Karpas-422 (cell line): Measurements from ENCODE around the gene CATSPERE. TPM values are rescaled to one million over a fixed set of nuclear protein-coding genes. Genes with fewer than 3 reads are reported as not detected.

Experiments
- DNase-seq: peaks from one replicate; pipeline ENCODE4 v3.0.0-alpha.2; 2015
- H2AFZ ChIP-seq: fragments of 200-600 bp; sonication (generic); 2 replicates; pipeline ENCODE4 v1.6.1; 2014; ENCODE audit warnings: antibody characterized with exemption, low read length, mixed read lengths
- H3K27ac ChIP-seq: fragments of 200-600 bp; sonication (generic); 2 replicates; pipeline ENCODE4 v1.5.1; 2014; ENCODE audit warnings: mild to moderate bottlenecking, low read length, moderate library complexity
- H3K27me3 ChIP-seq: fragments of 200-600 bp; sonication (generic); 2 replicates; pipeline ENCODE4 v1.6.1; 2014; ENCODE audit warnings: low read length, mixed read lengths
- H3K36me3 ChIP-seq: fragments of 200-600 bp; sonication (generic); 2 replicates; pipeline ENCODE4 v1.6.1; 2014; ENCODE audit warnings: low read length, mixed read lengths; ENCODE audit not compliant: insufficient read depth
- H3K4me1 ChIP-seq: fragments of 200-600 bp; sonication (generic); 2 replicates; pipeline ENCODE4 v1.6.1; 2014; ENCODE audit warnings: mild to moderate bottlenecking, low read length, mixed read lengths
- H3K4me2 ChIP-seq: fragments of 200-600 bp; sonication (generic); 2 replicates; pipeline ENCODE4 v1.6.1; 2014; ENCODE audit warnings: low read length, low read depth, mild to moderate bottlenecking; ENCODE audit not compliant: poor library complexity, severe bottlenecking
- H3K4me3 ChIP-seq: fragments of 200-600 bp; sonication (generic); 2 replicates; pipeline ENCODE4 v1.5.1; 2014; ENCODE audit warnings: mild to moderate bottlenecking, antibody characterized with exemption, low read length, mixed read lengths
- H3K79me2 ChIP-seq: fragments of 200-600 bp; sonication (generic); 2 replicates; pipeline ENCODE4 v1.6.1; 2014; ENCODE audit warnings: mild to moderate bottlenecking, low read length, mixed read lengths
- H3K9ac ChIP-seq: fragments of 200-600 bp; sonication (generic); 2 replicates; pipeline ENCODE4 v1.6.0; 2014; ENCODE audit warnings: low read length
- H3K9me2 ChIP-seq: fragments of 200-600 bp; sonication (generic), shearing (Covaris generic); replicated peaks from 2 replicates; pipeline ENCODE4 v1.6.0; 2014; ENCODE audit warnings: mild to moderate bottlenecking, low read length, moderate library complexity; ENCODE audit not compliant: insufficient read depth
- H3K9me3 ChIP-seq: fragments of 300-700, 200-600 bp; sonication (generic); 2 replicates; pipeline ENCODE4 v1.6.1; 2014; ENCODE audit warnings: low read length, mixed read lengths
- H4K20me1 ChIP-seq: fragments of 200-600 bp; sonication (generic); 2 replicates; pipeline ENCODE4 v1.6.1; 2014; ENCODE audit warnings: mild to moderate bottlenecking, antibody characterized with exemption, low read length, low read depth; ENCODE audit not compliant: insufficient read depth
- total RNA-seq: library from RNA; depleted of rRNA; stranded (reverse); fragments of >200 nt; shearing (Covaris generic); gene quantifications from 2 replicates; pipeline ENCODE4 v1.2.3, GENCODE V29; 2014; ENCODE audit warnings: low replicate concordance

CATSPERE gene
- total RNA-seq, 1 experiment from 2014 or later, result 0.26 TPM

- H3K27ac ChIP-seq, result no peak overlapping the region
- H3K9me3 ChIP-seq, result no peaks in the 10 kb centered on the region
- no peak overlapping the region for H3K4me2 ChIP-seq
- H3K4me1 ChIP-seq, result no peaks in the 10 kb centered on the region
- no peaks in the 10 kb centered on the region for H3K9me2 ChIP-seq
- H3K27me3 ChIP-seq, result no peaks in the 10 kb centered on the region; the same call in 1 of the 2 replicates
- H3K4me3 ChIP-seq, result no peak overlapping the region
- H4K20me1 ChIP-seq, result no peaks in the 10 kb centered on the region
- H3K79me2 ChIP-seq, result no peaks in the 10 kb centered on the region
- no peak overlapping the region for H3K9ac ChIP-seq
- DNase-seq, result no peak
- no peaks in the 10 kb centered on the region for H3K36me3 ChIP-seq
- H2AFZ ChIP-seq, result no peak overlapping the region
Measured at GRCh38 chr1:244645890-244646289, 184.8 kb downstream of the CATSPERE start.

GRCh38 chr1:244647819-244648218, 186.7 kb downstream of the CATSPERE start:
- no peak for DNase-seq
- no peak overlapping the region for H3K27ac ChIP-seq
- H3K36me3 ChIP-seq, result no peaks in the 10 kb centered on the region
- H2AFZ ChIP-seq, result no peak overlapping the region
- H3K9ac ChIP-seq, result no peak overlapping the region
- no peaks in the 10 kb centered on the region; the same call in 1 of the 2 replicates for H3K27me3 ChIP-seq
- H3K9me3 ChIP-seq, result no peaks in the 10 kb centered on the region
- no peaks in the 10 kb centered on the region for H3K79me2 ChIP-seq
- no peaks in the 10 kb centered on the region for H3K9me2 ChIP-seq
- peaks cover 7% of the 10 kb centered on the region for H3K4me1 ChIP-seq
- H3K4me3 ChIP-seq, result no peak overlapping the region
- H3K4me2 ChIP-seq, result no peak overlapping the region
- H4K20me1 ChIP-seq, result no peaks in the 10 kb centered on the region

GRCh38 chr1:244651956-244652622, 191.0 kb downstream of the CATSPERE start:
- no peaks in the 10 kb centered on the region for H3K9me2 ChIP-seq
- no peaks in the 10 kb centered on the region for H3K9me3 ChIP-seq
- no peak overlapping the region for H3K27ac ChIP-seq
- H3K4me2 ChIP-seq, result peak overlapping the region; percentile 83
- peak overlapping the region; percentile 62 for H3K9ac ChIP-seq
- H3K4me3 ChIP-seq, result peak overlapping the region; percentile 65
- H3K79me2 ChIP-seq, result peaks cover 41% of the 10 kb centered on the region
- H3K4me1 ChIP-seq, result peaks cover 32% of the 10 kb centered on the region
- peak overlapping the region; percentile 78 for H2AFZ ChIP-seq
- H4K20me1 ChIP-seq, result peaks cover 14% of the 10 kb centered on the region
- peaks cover 11% of the 10 kb centered on the region for H3K36me3 ChIP-seq
- DNase-seq, result no peak
- no peaks in the 10 kb centered on the region; the same call in 1 of the 2 replicates for H3K27me3 ChIP-seq

GRCh38 chr1:244652623-244653438, 191.8 kb downstream of the CATSPERE start, which contains the start of gene DESI2:
Gene DESI2 (plus strand): TSS chr1:244653126. CDS start chr1:244653314, 188 bp downstream.
- peak within 1 kb of the TSS; percentile 88 for H3K9ac ChIP-seq
- H3K4me3 ChIP-seq, result peak within 1 kb of the TSS; percentile 96
- H3K36me3 ChIP-seq, result peaks cover 16% of the 10 kb centered on the region
- peaks cover 14% of the 10 kb centered on the region for H4K20me1 ChIP-seq
- H3K9me2 ChIP-seq, result no peaks in the 10 kb centered on the region
- H3K79me2 ChIP-seq, result peaks cover 48% of the 10 kb centered on the region
- H3K4me1 ChIP-seq, result peaks cover 39% of the 10 kb centered on the region
- no peaks in the 10 kb centered on the region for H3K9me3 ChIP-seq
- peak within 1 kb of the TSS; percentile 97 for H3K4me2 ChIP-seq
- H3K27me3 ChIP-seq, result no peaks in the 10 kb centered on the region; the same call in 1 of the 2 replicates
- DNase-seq, result peak; percentile 99
- peak within 1 kb of the TSS; percentile 66 for H3K27ac ChIP-seq
- H2AFZ ChIP-seq, result peak within 1 kb of the TSS; percentile 78

- no peak overlapping the region for H2AFZ ChIP-seq
- H4K20me1 ChIP-seq, result peaks cover 14% of the 10 kb centered on the region
- H3K9me3 ChIP-seq, result no peaks in the 10 kb centered on the region
- H3K9ac ChIP-seq, result peak overlapping the region; percentile 88
- no peaks in the 10 kb centered on the region; the same call in 1 of the 2 replicates for H3K27me3 ChIP-seq
- H3K79me2 ChIP-seq, result peaks cover 55% of the 10 kb centered on the region
- peak overlapping the region; percentile 66 for H3K27ac ChIP-seq
- peak overlapping the region; percentile 97 for H3K4me2 ChIP-seq
- H3K4me1 ChIP-seq, result peaks cover 47% of the 10 kb centered on the region
- peak overlapping the region; percentile 96 for H3K4me3 ChIP-seq
- peaks cover 19% of the 10 kb centered on the region for H3K36me3 ChIP-seq
- no peaks in the 10 kb centered on the region for H3K9me2 ChIP-seq
- DNase-seq, result peak; percentile 59
Measured at GRCh38 chr1:244653439-244654107, 192.5 kb downstream of the CATSPERE start.

GRCh38 chr1:244654108-244655038, 193.3 kb downstream of the CATSPERE start:
- DNase-seq, result peak; percentile 54
- Histone ChIP-seq H3K27me3 (no peaks in the 10 kb centered on the region; the same call in 1 of the 2 replicates), H3K36me3 (peaks cover 22% of the 10 kb centered on the region), H3K9me3 (no peaks in the 10 kb centered on the region), H3K9me2 (no peaks in the 10 kb centered on the region), H3K4me3 (peak overlapping the region; percentile 96), H2AFZ (no peak overlapping the region), H3K79me2 (peaks cover 63% of the 10 kb centered on the region), H3K4me2 (peak overlapping the region; percentile 97), H3K27ac (peak overlapping the region; percentile 66), H3K4me1 (peaks cover 55% of the 10 kb centered on the region), H4K20me1 (peaks cover 14% of the 10 kb centered on the region), H3K9ac (peak overlapping the region; percentile 88)

- H3K27ac ChIP-seq, result peak overlapping the region; percentile 66
- H3K4me1 ChIP-seq, result peaks cover 56% of the 10 kb centered on the region
- no peaks in the 10 kb centered on the region for H3K9me2 ChIP-seq
- H3K4me2 ChIP-seq, result peak overlapping the region; percentile 97
- no peak for DNase-seq
- H3K9ac ChIP-seq, result peak overlapping the region; percentile 88
- no peak overlapping the region for H2AFZ ChIP-seq
- no peaks in the 10 kb centered on the region; the same call in 1 of the 2 replicates for H3K27me3 ChIP-seq
- no peaks in the 10 kb centered on the region for H3K9me3 ChIP-seq
- H4K20me1 ChIP-seq, result peaks cover 14% of the 10 kb centered on the region
- H3K4me3 ChIP-seq, result peak overlapping the region; percentile 96
- H3K36me3 ChIP-seq, result peaks cover 30% of the 10 kb centered on the region
- H3K79me2 ChIP-seq, result peaks cover 72% of the 10 kb centered on the region
Measured at GRCh38 chr1:244655186-244655585, 194.1 kb downstream of the CATSPERE start.
